Tibial nerve (tissue), 4 donors: ENCODE results near the gene SEL1L2. TPM values are rescaled to one million over a fixed set of nuclear protein-coding genes. Genes with fewer than 3 reads are reported as not detected.
A peak's percentile ranks its signal among the peaks of the same experiment; 100 is the strongest.

Experiments used
- DNase-seq, 2 donors: peaks; one replicate each; pipeline ENCODE4 v3.0.0-alpha.2; 2019; ENCODE audit warnings: low spot score in 2 of 2
- H3K27ac ChIP-seq, 4 donors: fragments of 200-600 bp; sonication (generic) in 3 of 4; one replicate each; pipeline ENCODE4 v1.5.1; 2017 to 2019; ENCODE audit warnings: mild to moderate bottlenecking in 1 of 4
- H3K27me3 ChIP-seq, 2 donors: fragments of 200-600 bp; sonication (generic) in 1 of 2; one replicate each; pipeline versions ENCODE4 v1.5.1 to v1.6.0; 2017 to 2019
- H3K36me3 ChIP-seq, 3 donors: fragments of 200-600 bp; sonication (generic); one replicate each; pipeline ENCODE4 v1.5.1; 2018 to 2019
- H3K4me1 ChIP-seq, 4 donors: fragments of 200-600 bp; sonication (generic) in 3 of 4; one replicate each; pipeline ENCODE4 v1.5.1; 2017 to 2019
- H3K4me3 ChIP-seq, 4 donors: fragments of 200-600 bp; sonication (generic) in 3 of 4; one replicate each; pipeline ENCODE4 v1.5.1; 2017 to 2019; ENCODE audit warnings: mild to moderate bottlenecking in 1 of 4, moderate library complexity in 1 of 4
- H3K9me3 ChIP-seq, 4 donors: fragments of 200-600 bp; sonication (generic) in 3 of 4; one replicate each; pipeline ENCODE4 v1.5.1; 2017 to 2019
- EP300 ChIP-seq, 2 donors: sonication (generic); formaldehyde crosslinking; IDR thresholded peaks; one replicate each; pipeline ENCODE4 v1.6.1; 2017; ENCODE audit warnings: antibody characterized with exemption in 2 of 2, mild to moderate bottlenecking in 1 of 2
- POLR2A ChIP-seq, 2 donors: fragments of 450-650 bp; IDR thresholded peaks; one replicate each; pipeline ENCODE4 v1.6.1; 2017; ENCODE audit warnings: antibody characterized with exemption in 2 of 2, mild to moderate bottlenecking in 2 of 2, moderate library complexity in 2 of 2
- WGBS, 2 donors: methylation state at CpG; one replicate each; pipeline ENCODE4 v1.1.5; 2018; 5-methylcytosine and 5-hydroxymethylcytosine counted together
- total RNA-seq, 4 donors: library from RNA; depleted of rRNA; stranded (reverse); fragments of >200 nt; gene quantifications; one replicate each; pipeline ENCODE4 v1.1.0, GENCODE V29; 2016
- TF ChIP-seq, protein P1 (sequence below), 5 experiments: fragments of 200-600 bp in 3 of 5; fragments of 450-650 bp in 2 of 5; sonication (generic) in 3 of 5; IDR thresholded peaks; one replicate each; pipeline ENCODE4 v1.5.1; 2016 to 2019; ENCODE audit warnings: antibody characterized with exemption in 5 of 5, mild to moderate bottlenecking in 3 of 5, moderate library complexity in 2 of 5

SEL1L2 gene
- total RNA-seq, 4 donors from 2014 or later, result not detected

DNA sequence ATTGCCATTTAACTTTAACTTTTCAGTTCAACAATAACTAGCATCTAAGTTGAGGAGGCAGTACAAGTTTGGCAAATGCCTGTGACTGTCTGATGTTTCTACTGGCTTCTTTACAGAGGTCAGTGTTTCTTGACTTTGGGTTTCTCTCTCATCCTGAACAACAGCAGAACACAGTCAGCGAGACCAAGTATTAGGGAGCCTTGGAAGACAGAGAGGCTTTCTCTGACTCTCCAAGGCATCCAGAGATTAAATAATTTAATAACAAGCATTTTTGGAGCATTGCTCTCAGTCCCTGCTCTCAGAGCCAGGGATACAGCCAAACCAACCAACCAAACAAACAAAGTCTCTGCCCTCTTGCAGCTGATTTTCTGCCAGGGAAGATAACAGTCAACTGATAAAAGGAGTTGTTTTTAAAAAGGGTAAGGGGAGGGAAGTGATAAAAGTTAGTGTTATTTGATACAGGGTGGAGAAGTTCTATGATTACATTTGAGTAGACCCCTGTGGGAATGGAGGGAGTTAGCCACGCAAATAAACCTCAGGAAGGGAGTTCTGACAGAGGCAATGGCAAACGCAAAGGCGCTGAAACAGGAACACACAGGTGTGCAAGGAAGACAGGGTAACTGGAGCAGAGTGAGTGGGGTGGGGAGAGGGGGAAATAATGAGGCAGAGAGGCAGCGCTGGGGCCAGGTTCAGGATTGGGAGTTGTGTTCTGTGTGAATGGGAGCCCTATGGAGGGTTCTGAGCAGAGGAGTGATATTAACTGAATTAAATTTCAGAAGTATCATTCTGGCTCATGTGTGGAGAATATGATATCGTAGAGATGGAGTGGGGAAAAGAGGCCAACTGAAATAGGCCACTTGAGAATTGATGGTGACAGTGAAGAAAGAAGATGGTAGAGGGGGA, 55.2 kb downstream of the SEL1L2 start:
- Histone ChIP-seq H3K4me1 (peaks cover 0 to 14% (median 0%) of the 10 kb centered on the region in 4 donors), H3K9me3 (peaks cover 0 to 5% (median 0%) of the 10 kb centered on the region in 4 donors), H3K36me3 (no peaks in the 10 kb centered on the region), H3K4me3 (no peak overlapping the region), H3K27me3 (no peaks in the 10 kb centered on the region), H3K27ac (peak overlapping the region in 1 of 4 donors; percentile 15)
- 44 to 47% methylated on average over 6 of the region's 6 CpGs for WGBS, 2 donors
- DNase-seq, result no peak
- no peak for TF ChIP-seq POLR2A (IDR thresholded peaks at IDR 0.05)
- no peak for TF ChIP-seq EP300 (IDR thresholded peaks at IDR 0.05)
- TF ChIP-seq, protein P1, sequence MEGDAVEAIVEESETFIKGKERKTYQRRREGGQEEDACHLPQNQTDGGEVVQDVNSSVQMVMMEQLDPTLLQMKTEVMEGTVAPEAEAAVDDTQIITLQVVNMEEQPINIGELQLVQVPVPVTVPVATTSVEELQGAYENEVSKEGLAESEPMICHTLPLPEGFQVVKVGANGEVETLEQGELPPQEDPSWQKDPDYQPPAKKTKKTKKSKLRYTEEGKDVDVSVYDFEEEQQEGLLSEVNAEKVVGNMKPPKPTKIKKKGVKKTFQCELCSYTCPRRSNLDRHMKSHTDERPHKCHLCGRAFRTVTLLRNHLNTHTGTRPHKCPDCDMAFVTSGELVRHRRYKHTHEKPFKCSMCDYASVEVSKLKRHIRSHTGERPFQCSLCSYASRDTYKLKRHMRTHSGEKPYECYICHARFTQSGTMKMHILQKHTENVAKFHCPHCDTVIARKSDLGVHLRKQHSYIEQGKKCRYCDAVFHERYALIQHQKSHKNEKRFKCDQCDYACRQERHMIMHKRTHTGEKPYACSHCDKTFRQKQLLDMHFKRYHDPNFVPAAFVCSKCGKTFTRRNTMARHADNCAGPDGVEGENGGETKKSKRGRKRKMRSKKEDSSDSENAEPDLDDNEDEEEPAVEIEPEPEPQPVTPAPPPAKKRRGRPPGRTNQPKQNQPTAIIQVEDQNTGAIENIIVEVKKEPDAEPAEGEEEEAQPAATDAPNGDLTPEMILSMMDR (IDR thresholded peaks at IDR 0.05), result no peak

DNA sequence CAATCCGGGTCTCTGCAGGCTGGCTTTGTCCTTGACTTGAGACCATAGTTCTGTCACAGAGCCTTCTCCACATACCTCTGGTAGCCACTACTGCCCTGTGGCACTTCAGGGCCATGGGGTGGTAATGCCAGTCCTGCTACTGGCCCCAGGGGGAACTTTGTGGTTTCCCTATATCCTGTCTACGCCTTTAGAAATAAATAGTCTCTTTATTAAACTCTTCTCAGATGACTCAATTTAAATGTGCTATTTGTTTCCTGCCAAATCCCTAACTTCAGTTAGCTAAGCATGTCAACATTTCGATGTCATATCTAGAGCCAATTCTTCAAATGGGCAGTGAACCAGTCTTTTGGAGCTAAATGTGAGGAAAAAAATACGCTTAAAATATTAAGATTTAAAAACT, 60.1 kb downstream of the SEL1L2 start:
- Histone ChIP-seq H3K27me3 (no peaks in the 10 kb centered on the region), H3K4me1 (peaks cover 0 to 9% (median 0%) of the 10 kb centered on the region in 4 donors), H3K9me3 (no peaks in the 10 kb centered on the region), H3K36me3 (no peaks in the 10 kb centered on the region), H3K4me3 (no peak overlapping the region), H3K27ac (no peak overlapping the region)
- TF ChIP-seq, protein P1 (IDR thresholded peaks at IDR 0.05), result no peak
- no peak for TF ChIP-seq EP300 (IDR thresholded peaks at IDR 0.05)
- TF ChIP-seq POLR2A (IDR thresholded peaks at IDR 0.05), result no peak
- no peak for DNase-seq
- 26 to 36% methylated on average over 4 of the region's 4 CpGs for WGBS, 2 donors

DNA sequence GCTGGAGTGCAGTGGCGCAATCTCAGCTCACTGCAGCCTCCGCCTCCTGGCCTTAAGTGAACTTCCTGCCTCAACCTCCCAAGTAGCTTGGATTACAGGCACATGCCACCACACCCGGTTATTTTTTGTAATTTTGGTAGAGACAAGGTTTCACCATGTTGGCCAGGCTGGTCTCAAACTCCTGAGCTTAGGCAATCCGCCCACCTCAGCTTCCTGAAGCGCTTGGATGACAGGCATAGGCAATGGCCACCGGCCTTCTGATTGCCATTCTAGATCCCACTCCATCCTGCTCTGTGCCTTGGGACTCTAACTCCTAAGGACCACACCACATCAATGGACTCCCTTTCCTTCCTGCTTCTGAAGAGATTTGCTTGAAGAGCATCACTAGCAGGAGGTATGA, 60.6 kb downstream of the SEL1L2 start:
- Histone ChIP-seq H3K4me1 (peaks cover 0 to 4% (median 0%) of the 10 kb centered on the region in 4 donors), H3K27ac (no peak overlapping the region), H3K36me3 (no peaks in the 10 kb centered on the region), H3K4me3 (no peak overlapping the region), H3K9me3 (no peaks in the 10 kb centered on the region), H3K27me3 (no peaks in the 10 kb centered on the region)
- TF ChIP-seq POLR2A (IDR thresholded peaks at IDR 0.05), result no peak
- TF ChIP-seq, protein P1 (IDR thresholded peaks at IDR 0.05), result no peak
- no peak for TF ChIP-seq EP300 (IDR thresholded peaks at IDR 0.05)
- whole genome bisulfite sequencing, 2 donors, result 92 to 100% methylated on average over 6 of the region's 6 CpGs
- no peak for DNase-seq

DNA sequence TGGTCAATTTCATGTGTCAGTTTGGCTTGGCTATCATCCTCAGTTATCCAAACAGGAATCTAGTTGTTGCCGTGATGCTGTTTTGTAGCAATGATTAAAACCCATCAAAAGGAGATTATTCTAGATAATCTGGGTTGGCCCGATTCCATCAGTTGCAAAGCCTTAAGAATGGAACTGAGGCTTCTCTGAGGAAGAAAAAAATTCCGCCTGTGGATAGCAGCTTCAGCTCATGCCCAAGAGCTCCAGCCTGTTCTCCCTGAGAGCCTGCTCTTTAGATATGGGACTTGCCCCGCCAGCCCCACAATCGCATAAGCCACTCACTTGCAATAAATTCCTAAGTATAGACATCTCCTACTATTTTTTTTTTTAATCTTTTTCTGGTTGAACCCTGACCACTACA, 61.5 kb downstream of the SEL1L2 start:
- Histone ChIP-seq H3K4me1 (no peaks in the 10 kb centered on the region), H3K9me3 (no peaks in the 10 kb centered on the region), H3K27ac (no peak overlapping the region), H3K36me3 (no peaks in the 10 kb centered on the region), H3K27me3 (no peaks in the 10 kb centered on the region), H3K4me3 (no peak overlapping the region)
- WGBS, 2 donors, result 75 to 82% methylated on average over 5 of the region's 5 CpGs
- TF ChIP-seq POLR2A (IDR thresholded peaks at IDR 0.05), result no peak
- no peak for TF ChIP-seq EP300 (IDR thresholded peaks at IDR 0.05)
- TF ChIP-seq, protein P1 (IDR thresholded peaks at IDR 0.05), result no peak
- DNase-seq, result no peak

DNA sequence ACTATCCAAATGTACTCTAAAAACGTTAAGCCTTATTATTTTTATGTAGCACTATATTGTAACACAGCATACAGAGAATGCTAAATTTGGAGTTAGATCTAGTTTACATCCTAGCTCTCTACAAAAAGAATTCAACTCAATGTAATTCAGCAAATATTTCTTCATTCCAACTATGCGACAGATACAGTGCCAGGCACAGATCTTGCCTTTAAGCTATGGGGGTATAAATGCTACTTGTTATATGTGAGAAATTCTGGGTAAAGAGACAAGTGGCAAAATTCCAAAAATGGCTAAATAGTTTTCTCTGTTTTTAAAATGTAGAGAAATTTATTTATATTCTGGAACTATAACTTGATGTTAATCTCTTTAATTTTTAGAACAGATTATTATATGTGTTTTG, 63.2 kb downstream of the SEL1L2 start:
- WGBS, 2 donors, result 47 to 52% methylated on average over 2 of the region's 2 CpGs
- H3K4me3 ChIP-seq, result no peak overlapping the region
- H3K27me3 ChIP-seq, result no peaks in the 10 kb centered on the region
- DNase-seq, result no peak
- TF ChIP-seq, protein P1 (IDR thresholded peaks at IDR 0.05), result no peak
- no peak for TF ChIP-seq POLR2A (IDR thresholded peaks at IDR 0.05)
- H3K27ac ChIP-seq, result no peak overlapping the region
- H3K4me1 ChIP-seq, result peaks cover 0 to 2% (median 0%) of the 10 kb centered on the region in 4 donors
- H3K9me3 ChIP-seq, result no peaks in the 10 kb centered on the region
- no peaks in the 10 kb centered on the region for H3K36me3 ChIP-seq
